Left ventricle myocardium inferior (tissue), 1 donor: ENCODE data around the gene TBC1D4. TPM values are rescaled to one million over a fixed set of nuclear protein-coding genes. Genes with fewer than 3 reads are reported as not detected.

Source experiments
- DNase-seq: peaks from one replicate; pipeline ENCODE4 v3.0.0-alpha.2; 2020
- H3K27ac ChIP-seq: fragments of 200-600 bp; replicated peaks from 2 replicates; pipeline ENCODE4 v1.8.0; 2021
- H3K27me3 ChIP-seq: fragments of 200-600 bp; 2 replicates; pipeline ENCODE4 v1.8.0; 2021; ENCODE audit warnings: low read depth
- H3K36me3 ChIP-seq: fragments of 200-600 bp; 2 replicates; pipeline ENCODE4 v1.8.0; 2021
- H3K4me1 ChIP-seq: fragments of 200-600 bp; 2 replicates; pipeline ENCODE4 v1.8.0; 2021
- H3K4me3 ChIP-seq: fragments of 200-600 bp; 2 replicates; pipeline ENCODE4 v1.8.0; 2021; ENCODE audit warnings: mild to moderate bottlenecking, moderate library complexity
- H3K9me3 ChIP-seq: fragments of 200-600 bp; replicated peaks from 2 replicates; pipeline ENCODE4 v1.8.0; 2021
- CTCF ChIP-seq: fragments of 200-600 bp; IDR thresholded peaks from 2 replicates; pipeline ENCODE4 v1.8.0; 2021; ENCODE audit warnings: antibody characterized with exemption, mild to moderate bottlenecking, borderline replicate concordance
- intact Hi-C: fragments of 100-400 bp; cut with micrococcal nuclease; formaldehyde crosslinking; loops from one replicate; pipeline ENCODE4 v1.11.0; 2022
- total RNA-seq: library from RNA; stranded (reverse); fragmentation: NEBNext Ultra II Directional; extraction: Animal tissue kit (Norgen Biotek cat#: 25700); gene quantifications from one replicate; pipeline ENCODE4 v1.2.1, GENCODE V29; 2021
- donor health status: DM: no; HTN: yes; CAD: no; lungs with severe emphysema.

The TBC1D4 gene
- total RNA-seq, 1 donor from 2014 or later = 97.5 TPM

DNA sequence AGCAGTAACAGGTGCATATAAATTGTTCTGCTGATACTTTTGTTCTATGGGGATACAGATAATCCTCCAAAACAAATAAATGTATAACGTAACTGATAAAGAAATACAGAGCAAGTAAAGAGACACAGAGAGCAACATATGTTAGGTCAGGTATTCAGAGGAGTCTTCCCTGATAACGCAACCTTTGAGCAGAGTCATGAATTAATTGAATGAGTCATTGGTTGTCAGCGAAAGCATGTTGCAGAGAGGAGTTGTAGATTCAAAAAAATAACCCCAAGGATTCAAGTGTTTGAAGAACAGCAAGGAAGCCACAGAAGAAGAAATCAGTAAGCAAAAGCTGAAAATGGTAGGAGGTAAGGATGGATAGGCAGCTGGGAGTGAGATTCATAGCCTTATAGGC, 245.2 kb downstream of the TBC1D4 start:
- peaks cover 27% of the 10 kb centered on the region for H3K9me3 ChIP-seq
- H3K27ac ChIP-seq = no peak overlapping the region
- H3K4me1 ChIP-seq = no peaks in the 10 kb centered on the region
- H3K36me3 ChIP-seq = no peaks in the 10 kb centered on the region
- no peak for DNase-seq
- intact Hi-C loops = no loop called here
- H3K27me3 ChIP-seq = no peaks in the 10 kb centered on the region
- H3K4me3 ChIP-seq = no peak overlapping the region
- no peak for TF ChIP-seq CTCF

Other genes starting within 250 kb of the TBC1D4 start
- gene COMMD6, start 55.7 kb upstream of the TBC1D4 start, total RNA-seq = 145 TPM
- gene UCHL3, start 67.6 kb upstream of the TBC1D4 start, total RNA-seq = 23.2 TPM
- 446 TPM for gene LMO7, start 154.2 kb upstream of the TBC1D4 start, total RNA-seq